ENCODE results near the gene SDHB. TPM values are rescaled to one million over a fixed set of nuclear protein-coding genes. Genes with fewer than 3 reads are reported as not detected.
A peak's percentile ranks its signal among the peaks of the same experiment; 100 is the strongest.

SDHB gene
- total RNA-seq (2021; fragmentation: NEBNext Ultra II Directional; extraction: Animal tissue kit (Norgen Biotek cat#: 25700)): 100 to 1,000 TPM; 112 to 128 (median 116) TPM
- long read RNA-seq, transcript SDHB-201 (8 exons, 1,153 nt): major isoform, 167 of 179 reads
- long read RNA-seq, partial matches to known transcripts: 7 of 179 reads
- long read RNA-seq, other reads (novel, unspliced or antisense): 4 of 179 reads

GRCh38 chr1:17053685-17054410, at the start of gene SDHB:
SDHB (minus strand) TSS chr1:17054032; CDS start chr1:17054019, 13 bp downstream.
- Mint-ChIP-seq H3K4me1 (ENCODE audit: low read depth) (peaks cover 14% of the 10 kb centered on the region), H3K27ac (peak within 1 kb of the TSS; percentile 93), H3K27me3 (ENCODE audit: insufficient read depth) (peaks cover 13% of the 10 kb centered on the region), H3K9me3 (no peaks in the 10 kb centered on the region), H3K4me3 (peak within 1 kb of the TSS; percentile 100), H3K36me3 (ENCODE audit: low read depth) (no peaks in the 10 kb centered on the region; the same call in 1 of the 2 replicates)
- no peak for TF ChIP-seq CTCF (IDR thresholded peaks at IDR 0.05)
- DNase-seq: peak; percentile 98

- H3K36me3 Mint-ChIP-seq (ENCODE audit: low read depth): no peaks in the 10 kb centered on the region
- peaks cover 61% of the 10 kb centered on the region for H3K27me3 Mint-ChIP-seq (ENCODE audit: insufficient read depth)
- TF ChIP-seq CTCF (IDR thresholded peaks at IDR 0.05): no peak
- H3K4me3 Mint-ChIP-seq: no peak overlapping the region
- H3K9me3 Mint-ChIP-seq: no peaks in the 10 kb centered on the region
- no peak overlapping the region for H3K27ac Mint-ChIP-seq
- DNase-seq: no peak
- peaks cover 4% of the 10 kb centered on the region; the same call in 1 of the 2 replicates for H3K4me1 Mint-ChIP-seq (ENCODE audit: low read depth)
Observed at GRCh38 chr1:17102232-17102631, 48.4 kb upstream of the SDHB start.

GRCh38 chr1:17101261-17101660, 47.4 kb upstream of the SDHB start:
- H3K4me3 Mint-ChIP-seq: no peak overlapping the region
- no peak for TF ChIP-seq CTCF (IDR thresholded peaks at IDR 0.05)
- no peaks in the 10 kb centered on the region for H3K9me3 Mint-ChIP-seq
- peaks cover 4% of the 10 kb centered on the region; the same call in 1 of the 2 replicates for H3K4me1 Mint-ChIP-seq (ENCODE audit: low read depth)
- H3K36me3 Mint-ChIP-seq (ENCODE audit: low read depth): no peaks in the 10 kb centered on the region
- no peak overlapping the region for H3K27ac Mint-ChIP-seq
- H3K27me3 Mint-ChIP-seq (ENCODE audit: insufficient read depth): peaks cover 56% of the 10 kb centered on the region
- DNase-seq: no peak

GRCh38 chr1:17099616-17100340, 45.9 kb upstream of the SDHB start:
- H3K4me1 Mint-ChIP-seq (ENCODE audit: low read depth): peaks cover 3% of the 10 kb centered on the region; the same call in 1 of the 2 replicates
- peaks cover 54% of the 10 kb centered on the region for H3K27me3 Mint-ChIP-seq (ENCODE audit: insufficient read depth)
- H3K9me3 Mint-ChIP-seq: no peaks in the 10 kb centered on the region
- no peak for DNase-seq
- H3K4me3 Mint-ChIP-seq: no peak overlapping the region
- no peak for TF ChIP-seq CTCF (IDR thresholded peaks at IDR 0.05)
- H3K36me3 Mint-ChIP-seq (ENCODE audit: low read depth): no peaks in the 10 kb centered on the region
- H3K27ac Mint-ChIP-seq: no peak overlapping the region

- H3K36me3 Mint-ChIP-seq (ENCODE audit: low read depth): no peaks in the 10 kb centered on the region
- no peaks in the 10 kb centered on the region for H3K9me3 Mint-ChIP-seq
- TF ChIP-seq CTCF (IDR thresholded peaks at IDR 0.05): no peak
- peaks cover 53% of the 10 kb centered on the region for H3K27me3 Mint-ChIP-seq (ENCODE audit: insufficient read depth)
- no peak overlapping the region for H3K27ac Mint-ChIP-seq
- H3K4me3 Mint-ChIP-seq: no peak overlapping the region
- H3K4me1 Mint-ChIP-seq (ENCODE audit: low read depth): peaks cover 9% of the 10 kb centered on the region; the same call in 1 of the 2 replicates
- no peak for DNase-seq
Observed at GRCh38 chr1:17098446-17099317, 44.9 kb upstream of the SDHB start.

Measured in HFFc6 (cell line).